HepG2 (cell line): Measurements from ENCODE around the gene DDX4.

Source experiments
- DPF2 ChIP-seq: sonication (generic); formaldehyde crosslinking; IDR thresholded peaks from 2 replicates; pipeline ENCODE4 v1.4.0; 2020; ENCODE audit warnings: mild to moderate bottlenecking, low read depth, missing genetic modification reagents, borderline replicate concordance
- JUND ChIP-seq: sonication (generic); formaldehyde crosslinking; IDR thresholded peaks from 2 replicates; pipeline ENCODE4 v1.8.0; 2022; ENCODE audit warnings: mild to moderate bottlenecking, missing genetic modification reagents
- MAFK ChIP-seq, 2 experiments: IDR thresholded peaks in 1 of 2; conservative IDR thresholded peaks in 1 of 2; 2 replicates each; pipeline ENCODE4 v1.6.1; 2011; ENCODE audit warnings: improper control_type of control experiment in 2 of 2, low read length in 2 of 2
- MTF1 ChIP-seq: sonication (generic); formaldehyde crosslinking; IDR thresholded peaks from 2 replicates; pipeline ENCODE4 v1.5.0; 2020; ENCODE audit warnings: missing genetic modification reagents
- POLR2AphosphoS2 ChIP-seq: IDR thresholded peaks from 2 replicates; pipeline ENCODE4 v1.6.1; 2011; ENCODE audit warnings: low read depth, low read length, improper control_type of control experiment
- RNF2 ChIP-seq: fragments of 450-650 bp; conservative IDR thresholded peaks from 2 replicates; pipeline ENCODE4 v1.6.1; 2016; ENCODE audit warnings: low read depth
- SMAD1 ChIP-seq: sonication (generic); formaldehyde crosslinking; IDR thresholded peaks from 2 replicates; pipeline ENCODE4 v1.4.0; 2020; ENCODE audit warnings: missing genetic modification reagents, low read depth, mild to moderate bottlenecking, borderline replicate concordance
- TMF1 ChIP-seq: sonication (generic); formaldehyde crosslinking; IDR thresholded peaks from 2 replicates; pipeline ENCODE4 v1.8.1; 2022; ENCODE audit warnings: low read depth, missing genetic modification reagents
- U2AF2 ChIP-seq: fragments of 200-400 bp; formaldehyde crosslinking; IDR thresholded peaks from 2 replicates; pipeline ENCODE4 v1.6.1; 2017; ENCODE audit warnings: low read depth, mild to moderate bottlenecking, low read length
- USF2 ChIP-seq, 2 experiments: sonication (generic) in 1 of 2; formaldehyde crosslinking in 1 of 2; IDR thresholded peaks; 2 replicates each; pipeline versions ENCODE4 v1.5.1 to v1.6.1; 2011 to 2020; ENCODE audit warnings: borderline replicate concordance in 1 of 2, low read depth in 1 of 2, low read length in 1 of 2, mild to moderate bottlenecking in 1 of 2, missing genetic modification reagents in 1 of 2, moderate library complexity in 1 of 2
- ZNF468 ChIP-seq: sonication (generic); formaldehyde crosslinking; IDR thresholded peaks from 2 replicates; pipeline ENCODE4 v1.8.0; 2022; ENCODE audit warnings: mild to moderate bottlenecking, moderate library complexity, missing genetic modification reagents
- ZNF816 ChIP-seq: sonication (generic); formaldehyde crosslinking; IDR thresholded peaks from 2 replicates; pipeline ENCODE4 v1.8.0; 2022; ENCODE audit warnings: missing genetic modification reagents, mild to moderate bottlenecking, borderline replicate concordance
- ZSCAN20 ChIP-seq: sonication (generic); formaldehyde crosslinking; IDR thresholded peaks from 2 replicates; pipeline ENCODE4 v1.4.0; 2020; ENCODE audit warnings: missing genetic modification reagents, mild to moderate bottlenecking, borderline replicate concordance

GRCh38 chr5:55771175-55771655 lies 33.4 kb downstream of the DDX4 start:
- TF ChIP-seq ZNF468 (CRISPR knock-in tag) = no peak
- no peak for TF ChIP-seq TMF1 (CRISPR knock-in tag)
- TF ChIP-seq RNF2 = no peak
- TF ChIP-seq MTF1 = no peak
- TF ChIP-seq USF2 (IDR thresholded peaks at IDR 0.05; ENCODE audit: low read depth, low read length) = no peak
- no peak for TF ChIP-seq USF2 (CRISPR knock-in tag; IDR thresholded peaks at IDR 0.05; ENCODE audit: borderline replicate concordance)
- no peak for TF ChIP-seq DPF2 (CRISPR knock-in tag)
- TF ChIP-seq SMAD1 (CRISPR knock-in tag) = no peak
- TF ChIP-seq POLR2AphosphoS2 = no peak
- TF ChIP-seq JUND = no peak
- no peak for TF ChIP-seq MAFK (conservative IDR thresholded peaks at IDR 0.05 in 1 of 2, IDR thresholded peaks at IDR 0.05 in 1 of 2; ENCODE audit: low read length in 2 of 2)
- TF ChIP-seq ZSCAN20 = no peak
- no peak for TF ChIP-seq ZNF816 (CRISPR knock-in tag)
- no peak for TF ChIP-seq U2AF2
